HUES48 (cell line): ENCODE measurements around the gene PIGW.

ENCODE experiments used
- H3K27ac ChIP-seq: one replicate; pipeline ENCODE4 v1.7.0; 2013; ENCODE audit warnings: low read depth, low read length, inconsistent platforms
- H3K27me3 ChIP-seq: 2 replicates; pipeline ENCODE4 v1.6.1; 2013; ENCODE audit warnings: mild to moderate bottlenecking, low read length; ENCODE audit not compliant: control insufficient read depth, insufficient read depth
- H3K36me3 ChIP-seq: 2 replicates; pipeline ENCODE4 v1.6.1; 2013; ENCODE audit warnings: low read length; ENCODE audit not compliant: control insufficient read depth, insufficient read depth
- H3K4me1 ChIP-seq: 2 replicates; pipeline ENCODE4 v1.6.1; 2013; ENCODE audit warnings: mild to moderate bottlenecking, low read length; ENCODE audit not compliant: control insufficient read depth, insufficient read depth
- H3K4me3 ChIP-seq: 2 replicates; pipeline ENCODE4 v1.5.1; 2013; ENCODE audit warnings: mild to moderate bottlenecking, low read depth, low read length
- H3K9ac ChIP-seq: 2 replicates; pipeline ENCODE4 v1.6.1; 2013; ENCODE audit warnings: mild to moderate bottlenecking, low read depth, low read length, moderate library complexity
- H3K9me3 ChIP-seq: 2 replicates; pipeline ENCODE4 v1.6.1; 2013; ENCODE audit warnings: low read length; ENCODE audit not compliant: control insufficient read depth, insufficient read depth

PIGW gene

GRCh38 chr17:36534840-36535668 is at the start of gene PIGW, which contains the start of gene MYO19:
PIGW (plus strand) TSS chr17:36534987; CDS start chr17:36537102, 2,115 bp downstream.
MYO19 (minus strand) TSS chr17:36534868; CDS start chr17:36532538, 2,330 bp downstream.
- Histone ChIP-seq H3K27me3 (no peaks in the 10 kb centered on the region), H3K4me1 (peaks cover 8% of the 10 kb centered on the region; the same call in 1 of the 2 replicates), H3K36me3 (peaks cover 60% of the 10 kb centered on the region)

GRCh38 chr17:36485027-36485426 is 49.8 kb upstream of the PIGW start:
- Histone ChIP-seq H3K4me1 (peaks cover 5% of the 10 kb centered on the region; the same call in 1 of the 2 replicates), H3K27me3 (peaks cover 39% of the 10 kb centered on the region), H3K27ac (no peak overlapping the region), H3K9me3 (no peaks in the 10 kb centered on the region), H3K4me3 (no peak overlapping the region), H3K9ac (no peak overlapping the region), H3K36me3 (peaks cover 10% of the 10 kb centered on the region; the same call in 1 of the 2 replicates)

More at GRCh38 chr17:36534840-36535668, at the start of gene PIGW, which contains the start of gene MYO19:
- Histone ChIP-seq H3K27ac (peak within 1 kb of the TSS; percentile 98), H3K4me3 (peak within 1 kb of the TSS; percentile 91), H3K9me3 (no peaks in the 10 kb centered on the region), H3K9ac (peak within 1 kb of the TSS; percentile 92)

- Histone ChIP-seq H3K27ac (peak overlapping the region; percentile 64), H3K9ac (0 out of 2 replicates have a peak overlapping the region, but pooled peaks have one; percentile 13)
Measured at GRCh38 chr17:36485805-36486203, 49.0 kb upstream of the PIGW start.

GRCh38 chr17:36486204-36487194 is 48.3 kb upstream of the PIGW start, which contains the start of gene ZNHIT3:
ZNHIT3 (plus strand) TSS chr17:36486681; CDS start chr17:36486700, 19 bp downstream.
- H3K9ac ChIP-seq, result peak within 1 kb of the TSS; percentile 69
- peak within 1 kb of the TSS; percentile 64 for H3K27ac ChIP-seq
- H3K4me3 ChIP-seq, result peak within 1 kb of the TSS; percentile 92
- H3K27me3 ChIP-seq, result peaks cover 38% of the 10 kb centered on the region
- peaks cover 5% of the 10 kb centered on the region; the same call in 1 of the 2 replicates for H3K4me1 ChIP-seq
- peaks cover 13% of the 10 kb centered on the region for H3K36me3 ChIP-seq
- no peaks in the 10 kb centered on the region for H3K9me3 ChIP-seq

More at GRCh38 chr17:36485805-36486203, 49.0 kb upstream of the PIGW start:
- Histone ChIP-seq H3K36me3 (peaks cover 11% of the 10 kb centered on the region; the same call in 1 of the 2 replicates), H3K4me3 (peak overlapping the region; percentile 92), H3K4me1 (peaks cover 5% of the 10 kb centered on the region; the same call in 1 of the 2 replicates), H3K27me3 (peaks cover 39% of the 10 kb centered on the region), H3K9me3 (no peaks in the 10 kb centered on the region)

- H3K4me1 ChIP-seq, result no peaks in the 10 kb centered on the region
- H3K9me3 ChIP-seq, result no peaks in the 10 kb centered on the region
- H3K9ac ChIP-seq, result no peak overlapping the region
- H3K27ac ChIP-seq, result no peak overlapping the region
- H3K36me3 ChIP-seq, result peaks cover 77% of the 10 kb centered on the region
- H3K4me3 ChIP-seq, result no peak overlapping the region
- H3K27me3 ChIP-seq, result no peaks in the 10 kb centered on the region
Measured at GRCh38 chr17:36493956-36494355, 40.8 kb upstream of the PIGW start.

GRCh38 chr17:36494674-36495073 is 40.1 kb upstream of the PIGW start:
- H3K4me3 ChIP-seq, result no peak overlapping the region
- no peaks in the 10 kb centered on the region for H3K9me3 ChIP-seq
- H3K27me3 ChIP-seq, result no peaks in the 10 kb centered on the region
- H3K4me1 ChIP-seq, result no peaks in the 10 kb centered on the region
- H3K9ac ChIP-seq, result no peak overlapping the region
- H3K36me3 ChIP-seq, result peaks cover 80% of the 10 kb centered on the region
- H3K27ac ChIP-seq, result no peak overlapping the region

GRCh38 chr17:36495076-36495578 is 39.7 kb upstream of the PIGW start:
- H3K9ac ChIP-seq, result no peak overlapping the region
- H3K4me1 ChIP-seq, result no peaks in the 10 kb centered on the region
- no peak overlapping the region for H3K4me3 ChIP-seq
- H3K27ac ChIP-seq, result no peak overlapping the region
- H3K9me3 ChIP-seq, result no peaks in the 10 kb centered on the region
- H3K27me3 ChIP-seq, result no peaks in the 10 kb centered on the region
- H3K36me3 ChIP-seq, result peaks cover 80% of the 10 kb centered on the region

- Histone ChIP-seq H3K36me3 (peaks cover 91% of the 10 kb centered on the region), H3K9ac (no peak overlapping the region), H3K27me3 (no peaks in the 10 kb centered on the region), H3K4me3 (no peak overlapping the region), H3K9me3 (no peaks in the 10 kb centered on the region), H3K4me1 (no peaks in the 10 kb centered on the region), H3K27ac (peak overlapping the region; percentile 46)
Measured at GRCh38 chr17:36496018-36496789, 38.6 kb upstream of the PIGW start.

GRCh38 chr17:36498155-36498554 is 36.6 kb upstream of the PIGW start:
- Histone ChIP-seq H3K9ac (no peak overlapping the region), H3K4me1 (no peaks in the 10 kb centered on the region), H3K9me3 (no peaks in the 10 kb centered on the region), H3K36me3 (peaks cover 95% of the 10 kb centered on the region), H3K27ac (no peak overlapping the region), H3K4me3 (no peak overlapping the region), H3K27me3 (no peaks in the 10 kb centered on the region)
